GM18870 (cell line): ENCODE data around the gene MORF4L1.

Experiments used
- ATAC-seq: cut with Tn5 transposase; IDR thresholded peaks from one replicate; pipeline ENCODE4 v1.9.1; 2021; ENCODE audit warnings: moderate library complexity; ENCODE audit not compliant: unreplicated experiment

The MORF4L1 gene

DNA sequence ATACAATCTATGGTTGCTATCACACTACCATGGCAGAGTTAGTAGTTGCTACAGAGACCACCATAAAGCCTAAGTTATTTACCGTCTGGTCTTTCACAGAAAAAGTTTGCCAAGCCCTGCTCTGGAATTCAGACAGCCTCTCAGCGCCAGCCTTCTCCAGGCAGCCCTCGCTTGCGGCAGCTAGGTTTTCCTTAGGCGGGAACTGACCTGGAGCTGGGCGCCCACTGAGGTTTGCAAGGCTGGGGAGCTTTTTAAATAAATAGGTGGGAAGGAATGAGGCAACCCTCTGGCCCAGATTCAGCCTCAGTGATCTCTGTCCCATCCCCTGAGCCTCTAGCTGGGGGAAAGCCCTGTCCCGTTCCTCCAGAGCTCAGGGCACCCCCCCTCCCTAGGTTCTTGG is 71.0 kb downstream of the MORF4L1 start:
- ATAC-seq, result no peak

DNA sequence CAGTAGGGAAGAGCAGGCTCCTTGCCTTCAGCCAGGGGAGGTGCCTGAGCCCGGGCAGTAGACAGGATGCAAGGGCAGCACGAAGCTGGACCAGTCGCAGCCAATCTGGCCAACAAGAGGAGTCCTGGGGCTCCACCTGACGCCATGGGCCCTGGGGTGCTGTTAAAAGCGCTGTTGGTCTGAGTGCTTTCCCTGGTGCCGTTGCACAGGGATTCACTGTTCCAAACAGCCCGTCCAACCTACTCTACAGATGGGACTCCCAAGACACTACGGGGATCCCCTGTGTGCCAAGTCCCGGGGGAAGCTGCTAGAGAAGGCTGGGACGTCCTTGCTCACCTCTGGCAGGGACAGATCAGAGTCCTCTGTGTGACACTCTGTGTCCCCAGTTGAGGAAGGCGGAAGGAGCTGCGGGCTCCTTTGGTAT is 71.5 kb downstream of the MORF4L1 start:
- ATAC-seq, result no peak

DNA sequence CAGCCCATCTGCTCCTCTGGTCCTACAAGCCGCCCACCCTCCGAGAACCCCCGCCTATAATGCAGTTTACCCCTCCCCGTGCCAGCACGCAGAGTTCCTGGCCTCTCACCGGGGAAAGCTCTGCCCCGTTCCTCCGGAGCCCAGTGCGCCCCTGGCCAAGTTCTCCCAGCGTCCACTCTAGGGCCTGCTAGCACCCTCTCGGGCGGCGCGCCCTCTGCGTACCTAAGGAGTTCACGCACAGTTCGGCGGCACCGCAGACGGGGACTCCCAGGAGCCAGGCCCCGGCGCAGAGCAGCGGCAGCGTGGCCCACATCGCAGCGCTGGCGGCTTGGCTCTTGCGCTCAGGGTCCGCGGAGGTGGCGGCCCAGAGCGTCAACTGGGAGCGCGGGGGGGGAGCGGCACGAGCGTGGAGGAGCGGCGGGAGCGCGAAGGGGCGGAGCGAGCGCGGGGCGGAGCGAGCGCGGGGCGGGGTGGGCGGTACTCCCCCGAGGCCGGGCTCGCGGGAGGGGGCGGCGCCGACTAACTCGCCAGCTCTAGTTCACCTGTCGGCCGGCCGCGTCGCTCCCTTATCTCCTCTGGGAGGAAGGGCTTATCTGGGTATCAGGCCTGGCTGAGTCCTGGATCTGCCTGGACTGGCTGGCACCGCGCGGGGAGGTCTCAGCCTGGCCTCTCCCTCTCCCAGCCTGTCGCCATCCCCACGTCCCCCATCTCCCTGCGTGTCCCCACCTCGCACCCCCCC is 72.1 kb downstream of the MORF4L1 start, which contains the start of gene CTSH:
Gene CTSH (minus strand): TSS at position 378 of the 739 bp plus-strand sequence. CDS start 65 bp downstream, at position 313.
- no peak for ATAC-seq

DNA sequence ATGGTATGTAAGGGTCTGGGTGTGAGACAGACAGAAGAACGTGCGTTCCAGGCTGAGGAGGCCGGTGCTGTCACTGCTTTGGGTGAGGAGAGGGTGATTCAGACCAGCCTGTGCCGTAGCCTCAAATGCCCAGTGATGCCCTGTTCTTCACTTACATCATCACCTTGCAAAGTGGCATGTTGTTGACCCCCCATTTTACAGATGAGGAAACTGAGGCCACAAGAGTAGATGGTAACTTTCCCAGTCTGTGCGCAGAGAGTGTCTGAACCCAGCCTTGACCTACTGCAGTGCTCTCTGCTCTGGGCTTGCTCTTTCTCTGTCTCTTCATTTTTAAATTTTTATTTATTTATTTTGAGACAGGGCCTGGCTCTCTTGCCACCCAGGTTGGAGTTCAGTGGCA is 73.8 kb downstream of the MORF4L1 start:
- no peak for ATAC-seq

DNA sequence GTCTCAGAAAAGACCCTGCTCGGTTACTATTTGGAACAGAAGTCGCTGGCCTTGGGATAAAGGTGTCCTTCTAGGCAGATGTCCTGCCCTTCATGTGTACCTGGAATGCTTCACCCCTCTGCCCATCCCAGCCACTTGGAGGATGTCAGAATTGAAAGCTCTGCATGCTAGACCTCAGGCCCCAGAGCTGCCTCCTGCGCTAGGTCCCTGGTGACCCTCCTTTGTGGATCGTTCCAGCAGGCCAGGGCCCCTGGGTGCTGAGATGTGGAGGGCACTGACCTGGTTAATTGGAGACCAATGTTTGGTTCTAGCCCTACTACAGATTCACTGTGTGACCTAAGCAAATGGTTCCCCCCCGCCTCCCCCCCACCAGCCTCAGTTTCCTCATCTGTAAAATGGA is 74.8 kb downstream of the MORF4L1 start:
- ATAC-seq, result no peak
